Panc1 (cell line): ENCODE results near the gene JADE2. TPM values are rescaled to one million over a fixed set of nuclear protein-coding genes. Genes with fewer than 3 reads are reported as not detected.

Experiments
- ATAC-seq: fragments of 200-7000 bp; cut with Tn5 transposase; 2 replicates; pipeline ENCODE4 v1.9.1; 2020; ENCODE audit warnings: mild to moderate bottlenecking, moderate library complexity
- BruUV-seq: library from RNA; stranded (reverse); fragments of 400-500 nt; replicated peaks from 2 replicates; lab custom pipeline; 2021; lab: Mats Ljungman, UMichigan
- CTCF ChIA-PET: fragments of 300-600 bp; sonication (Branson Sonifier 250); formaldehyde crosslinking; loops from one replicate; lab custom pipeline; 2022; ENCODE audit warnings: antibody characterized with exemption; lab: Charles Lee
- POLR2A ChIA-PET: fragments of 300-600 bp; sonication (Branson Sonifier 250); formaldehyde crosslinking; loops from one replicate; lab custom pipeline; 2022; ENCODE audit warnings: antibody characterized with exemption; lab: Charles Lee
- DNase-seq: peaks from one replicate; pipeline ENCODE4 v3.0.0-alpha.2; 2010; ENCODE audit warnings: low read depth, low spot score
- H3K27ac ChIP-seq: 2 replicates; pipeline ENCODE4 v1.5.1; 2011; ENCODE audit warnings: mild to moderate bottlenecking, low read length, inconsistent platforms
- H3K27me3 ChIP-seq: fragments of 200-500 bp; sonication (Bioruptor generic); 2 replicates; pipeline ENCODE4 v1.6.0; 2014; ENCODE audit warnings: low read length, inconsistent platforms; ENCODE audit not compliant: control insufficient read depth, insufficient read depth
- H3K36me3 ChIP-seq: fragments of 200-500 bp; sonication (Bioruptor generic); 2 replicates; pipeline ENCODE4 v1.5.1; 2014; ENCODE audit warnings: inconsistent platforms, mild to moderate bottlenecking, low read length, moderate library complexity; ENCODE audit not compliant: control insufficient read depth, insufficient read depth
- H3K4me1 ChIP-seq: 2 replicates; pipeline ENCODE4 v1.5.1; 2011; ENCODE audit warnings: inconsistent platforms, mild to moderate bottlenecking, low read length, moderate library complexity; ENCODE audit not compliant: control insufficient read depth, insufficient read depth
- H3K4me3 ChIP-seq, 2 experiments: 2 replicates each; pipeline ENCODE4 v1.5.1; 2011 to 2012; ENCODE audit warnings: low read depth in 2 of 2, low read length in 2 of 2, mild to moderate bottlenecking in 2 of 2, inconsistent platforms in 1 of 2, moderate library complexity in 1 of 2
- H3K9me3 ChIP-seq: fragments of 200-500 bp; sonication (Bioruptor generic); 2 replicates; pipeline ENCODE4 v1.5.1; 2014; ENCODE audit warnings: low read depth, mild to moderate bottlenecking, inconsistent platforms, low read length, moderate library complexity; ENCODE audit not compliant: control insufficient read depth, insufficient read depth
- POLR2AphosphoS5 ChIP-seq: IDR thresholded peaks from 2 replicates; pipeline ENCODE4 v1.6.1; 2012; ENCODE audit warnings: mild to moderate bottlenecking, low read depth, low read length, moderate library complexity
- SIN3A ChIP-seq: IDR thresholded peaks from 2 replicates; pipeline ENCODE4 v1.6.1; 2012; ENCODE audit warnings: low read depth, mild to moderate bottlenecking, low read length, moderate library complexity, borderline replicate concordance; ENCODE audit not compliant: insufficient read depth
- TCF7L2 ChIP-seq: IDR thresholded peaks from 2 replicates; pipeline ENCODE4 v1.6.1; 2011; ENCODE audit warnings: mild to moderate bottlenecking, low read depth, low read length, inconsistent platforms
- in situ Hi-C: cut with HindIII; loops from 2 replicates; pipeline ENCODE4 v1.10.0; 2016; ENCODE audit warnings: low sequenced_read_pairs, low pct_unique_long_range_greater_than_20kb
- intact Hi-C: fragments of 100-400 bp; cut with micrococcal nuclease; formaldehyde crosslinking; loops from one replicate; pipeline ENCODE4 v1.10.0; 2022; ENCODE audit not compliant: unreplicated experiment
- total RNA-seq: library from RNA; stranded (reverse); gene quantifications from one replicate; pipeline ENCODE4 v1.2.1, GENCODE V29; 2021; ENCODE audit not compliant: unreplicated experiment
- TF ChIP-seq, protein P1 (sequence below): fragments of 450-650 bp; IDR thresholded peaks from 2 replicates; pipeline ENCODE4 v1.5.1; 2017; ENCODE audit warnings: mild to moderate bottlenecking
- TF ChIP-seq, protein P2 (sequence below), 2 experiments: IDR thresholded peaks; 2 replicates each; pipeline ENCODE4 v1.6.1; 2011 to 2012; ENCODE audit warnings: low read depth in 2 of 2, control low read depth in 1 of 2, low read length in 1 of 2, mild to moderate bottlenecking in 1 of 2, moderate library complexity in 1 of 2; ENCODE audit not compliant: insufficient read depth in 1 of 2

The JADE2 gene
- total RNA-seq, 1 experiment from 2014 or later = 80.0 TPM

DNA sequence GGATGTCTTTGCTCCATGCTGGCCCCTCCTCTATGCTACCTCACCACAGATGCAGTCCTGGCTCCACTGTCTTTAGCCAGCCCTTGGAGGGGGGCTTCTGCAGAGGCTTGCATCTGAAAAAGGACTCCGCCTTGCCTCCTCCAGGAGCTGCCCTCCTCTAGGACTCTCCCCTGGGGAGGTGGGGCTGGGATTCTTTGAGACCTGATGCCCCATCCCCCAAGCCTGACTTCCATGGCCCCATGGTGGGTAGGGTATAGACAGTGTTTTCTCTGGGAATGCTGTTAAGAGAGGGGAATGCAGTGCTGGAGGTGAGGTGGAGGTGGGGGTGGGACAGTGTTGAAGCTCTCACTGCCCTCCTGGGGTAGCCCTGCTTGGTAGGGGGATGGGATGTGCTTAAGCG is 14.3 kb downstream of the JADE2 start:
- no peak overlapping the region for H3K4me3 ChIP-seq
- DNase-seq (no peak), ATAC-seq (no peak)
- BruUV-seq = no TSS peak
- CTCF ChIA-PET = no interaction called here
- no peaks in the 10 kb centered on the region for H3K9me3 ChIP-seq
- H3K27ac ChIP-seq = no peak overlapping the region
- intact Hi-C loops (no loop called here), in situ Hi-C loops (no loop called here)
- H3K4me1 ChIP-seq = no peaks in the 10 kb centered on the region
- H3K27me3 ChIP-seq = no peaks in the 10 kb centered on the region
- H3K36me3 ChIP-seq = peaks cover 12% of the 10 kb centered on the region
- TF ChIP-seq TCF7L2 (no peak), POLR2AphosphoS5 (no peak), SIN3A (no peak)
- TF ChIP-seq, protein P1, sequence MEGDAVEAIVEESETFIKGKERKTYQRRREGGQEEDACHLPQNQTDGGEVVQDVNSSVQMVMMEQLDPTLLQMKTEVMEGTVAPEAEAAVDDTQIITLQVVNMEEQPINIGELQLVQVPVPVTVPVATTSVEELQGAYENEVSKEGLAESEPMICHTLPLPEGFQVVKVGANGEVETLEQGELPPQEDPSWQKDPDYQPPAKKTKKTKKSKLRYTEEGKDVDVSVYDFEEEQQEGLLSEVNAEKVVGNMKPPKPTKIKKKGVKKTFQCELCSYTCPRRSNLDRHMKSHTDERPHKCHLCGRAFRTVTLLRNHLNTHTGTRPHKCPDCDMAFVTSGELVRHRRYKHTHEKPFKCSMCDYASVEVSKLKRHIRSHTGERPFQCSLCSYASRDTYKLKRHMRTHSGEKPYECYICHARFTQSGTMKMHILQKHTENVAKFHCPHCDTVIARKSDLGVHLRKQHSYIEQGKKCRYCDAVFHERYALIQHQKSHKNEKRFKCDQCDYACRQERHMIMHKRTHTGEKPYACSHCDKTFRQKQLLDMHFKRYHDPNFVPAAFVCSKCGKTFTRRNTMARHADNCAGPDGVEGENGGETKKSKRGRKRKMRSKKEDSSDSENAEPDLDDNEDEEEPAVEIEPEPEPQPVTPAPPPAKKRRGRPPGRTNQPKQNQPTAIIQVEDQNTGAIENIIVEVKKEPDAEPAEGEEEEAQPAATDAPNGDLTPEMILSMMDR = no peak
- TF ChIP-seq, protein P2, sequence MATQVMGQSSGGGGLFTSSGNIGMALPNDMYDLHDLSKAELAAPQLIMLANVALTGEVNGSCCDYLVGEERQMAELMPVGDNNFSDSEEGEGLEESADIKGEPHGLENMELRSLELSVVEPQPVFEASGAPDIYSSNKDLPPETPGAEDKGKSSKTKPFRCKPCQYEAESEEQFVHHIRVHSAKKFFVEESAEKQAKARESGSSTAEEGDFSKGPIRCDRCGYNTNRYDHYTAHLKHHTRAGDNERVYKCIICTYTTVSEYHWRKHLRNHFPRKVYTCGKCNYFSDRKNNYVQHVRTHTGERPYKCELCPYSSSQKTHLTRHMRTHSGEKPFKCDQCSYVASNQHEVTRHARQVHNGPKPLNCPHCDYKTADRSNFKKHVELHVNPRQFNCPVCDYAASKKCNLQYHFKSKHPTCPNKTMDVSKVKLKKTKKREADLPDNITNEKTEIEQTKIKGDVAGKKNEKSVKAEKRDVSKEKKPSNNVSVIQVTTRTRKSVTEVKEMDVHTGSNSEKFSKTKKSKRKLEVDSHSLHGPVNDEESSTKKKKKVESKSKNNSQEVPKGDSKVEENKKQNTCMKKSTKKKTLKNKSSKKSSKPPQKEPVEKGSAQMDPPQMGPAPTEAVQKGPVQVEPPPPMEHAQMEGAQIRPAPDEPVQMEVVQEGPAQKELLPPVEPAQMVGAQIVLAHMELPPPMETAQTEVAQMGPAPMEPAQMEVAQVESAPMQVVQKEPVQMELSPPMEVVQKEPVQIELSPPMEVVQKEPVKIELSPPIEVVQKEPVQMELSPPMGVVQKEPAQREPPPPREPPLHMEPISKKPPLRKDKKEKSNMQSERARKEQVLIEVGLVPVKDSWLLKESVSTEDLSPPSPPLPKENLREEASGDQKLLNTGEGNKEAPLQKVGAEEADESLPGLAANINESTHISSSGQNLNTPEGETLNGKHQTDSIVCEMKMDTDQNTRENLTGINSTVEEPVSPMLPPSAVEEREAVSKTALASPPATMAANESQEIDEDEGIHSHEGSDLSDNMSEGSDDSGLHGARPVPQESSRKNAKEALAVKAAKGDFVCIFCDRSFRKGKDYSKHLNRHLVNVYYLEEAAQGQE (IDR thresholded peaks at IDR 0.05; ENCODE audit: insufficient read depth in 1 of 2, low read depth in 2 of 2, low read length in 1 of 2) = no peak
- POLR2A ChIA-PET = interaction anchor here (0.6 kb wide), 1 partner anchor 205 kb away, joined by 3 read pairs; no protein-coding TSS in a partner anchor

DNA sequence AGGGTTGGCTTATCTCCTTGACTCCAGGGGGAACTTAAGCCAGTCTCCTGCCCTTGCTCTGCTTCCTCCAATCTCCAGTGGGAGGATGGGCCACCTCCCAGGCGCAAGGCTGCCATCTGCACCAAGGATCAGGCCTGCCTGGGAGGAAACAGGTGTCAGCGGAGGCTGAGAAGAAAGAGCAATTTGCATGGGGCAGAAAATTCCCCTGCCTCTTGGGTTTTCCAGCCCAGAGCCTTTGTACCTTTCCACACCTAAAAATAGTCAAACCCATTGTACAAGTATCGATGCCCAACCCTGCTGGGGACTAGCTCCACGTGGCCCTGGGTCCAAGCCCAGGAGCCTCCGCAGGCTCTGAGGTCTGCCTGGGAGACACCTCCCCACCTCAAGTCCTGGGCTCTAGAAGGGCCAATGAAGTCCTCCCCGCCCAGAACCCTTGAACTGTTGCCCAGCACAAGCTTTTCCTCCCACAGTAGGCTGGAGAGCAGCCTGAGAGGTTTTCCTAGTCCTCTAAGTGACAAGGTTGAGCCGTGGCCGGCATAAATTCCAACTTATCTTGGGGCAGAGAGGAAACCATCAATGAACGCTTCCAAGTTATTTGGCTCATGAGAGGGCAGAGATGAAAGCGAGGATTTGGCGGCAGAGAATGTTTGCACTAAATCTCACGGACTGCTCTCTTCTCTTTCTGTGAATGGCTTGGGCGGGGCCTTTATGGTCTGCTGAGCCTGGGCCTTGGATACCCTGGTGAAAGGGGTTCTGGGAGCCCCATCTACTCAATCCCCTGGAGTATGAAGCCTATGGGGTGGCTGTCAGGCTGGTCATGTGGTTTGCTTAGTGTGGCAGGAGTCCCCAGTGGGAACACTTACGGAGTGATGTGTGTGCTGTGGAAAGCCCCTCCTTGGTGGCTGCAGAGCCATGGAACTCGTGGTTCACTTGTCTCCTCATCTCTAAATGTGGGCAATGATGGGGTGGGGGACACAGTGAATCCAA is 15.6 kb downstream of the JADE2 start:
- ChIA-PET CTCF (interaction anchor here (0.6 kb wide), 1 partner anchor 263 kb away, joined by 3 read pairs; no protein-coding TSS in a partner anchor), POLR2A (no interaction called here)
- H3K27me3 ChIP-seq = no peaks in the 10 kb centered on the region
- H3K4me3 ChIP-seq = no peak overlapping the region
- BruUV-seq = TSS peak; percentile 19
- no peaks in the 10 kb centered on the region for H3K4me1 ChIP-seq
- H3K9me3 ChIP-seq = no peaks in the 10 kb centered on the region
- TF ChIP-seq SIN3A (no peak), TCF7L2 (no peak), POLR2AphosphoS5 (no peak)
- TF ChIP-seq, protein P2 (IDR thresholded peaks at IDR 0.05; ENCODE audit: insufficient read depth in 1 of 2, low read depth in 2 of 2, low read length in 1 of 2) = no peak
- TF ChIP-seq, protein P1 = no peak
- ATAC-seq (peak; percentile 14; the same call in 1 of the 2 replicates), DNase-seq (no peak)
- intact Hi-C loops (no loop called here), in situ Hi-C loops (no loop called here)
- H3K36me3 ChIP-seq = peaks cover 12% of the 10 kb centered on the region
- no peak overlapping the region for H3K27ac ChIP-seq
